ENCODE results near the gene CFAP77. TPM values are rescaled to one million over a fixed set of nuclear protein-coding genes. Genes with fewer than 3 reads are reported as not detected.

The CFAP77 gene
- polyA plus RNA-seq, 1 of the 3 experiments (the other 2 are of a cell fraction), result 1.1 TPM

GRCh38 chr9:132577119-132577518, 167.1 kb downstream of the CFAP77 start:
- POLR2A ChIA-PET, result interaction anchor here (0.6 kb wide), 1 partner anchor 203 kb away, joined by 4 read pairs; no protein-coding TSS in a partner anchor
- Histone ChIP-seq H3F3A (replicated peaks; ENCODE audit: insufficient read depth) (no peaks in the 10 kb centered on the region), H3K9me2 (no peaks in the 10 kb centered on the region), H2AFZ (ENCODE audit: low read depth) (no peak overlapping the region), H3K27me3 (ENCODE audit: insufficient read depth) (peaks cover 51% of the 10 kb centered on the region), H3K4me1 (ENCODE audit: control insufficient read depth in 1 of 2, insufficient read depth in 2 of 2, low read depth in 1 of 2, low read length in 1 of 2) (peaks cover 3 to 4% of the 10 kb centered on the region in 2 experiments; a peak in 1 of 4 replicates), H4K20me1 (ENCODE audit: insufficient read depth) (peaks cover 9% of the 10 kb centered on the region; the same call in 1 of the 2 replicates), H3K79me2 (ENCODE audit: insufficient read depth) (no peaks in the 10 kb centered on the region), H3K27ac (ENCODE audit: low read depth in 2 of 2, low read length in 1 of 2) (no peak overlapping the region), H3K9ac (no peak overlapping the region), H3K36me3 (replicated peaks in 1 of 2; ENCODE audit: control insufficient read depth in 1 of 2, insufficient read depth in 2 of 2, low read length in 1 of 2) (no peaks in the 10 kb centered on the region), H3K4me3 (ENCODE audit: low read depth in 2 of 2, low read length in 1 of 2) (no peak overlapping the region), H3K4me2 (no peak overlapping the region), H3K9me3 (no peaks in the 10 kb centered on the region)
- CTCF ChIA-PET, result interaction anchor here (1.6 to 3.2 kb wide), 3 partner anchors 10 to 222 kb away, joined by 4 to 42 read pairs (median 20); no protein-coding TSS in a partner anchor
- no peak for DNase-seq
- no peak for TF ChIP-seq MXI1 (IDR thresholded peaks at IDR 0.05; ENCODE audit: low read depth, low read length)
- TF ChIP-seq POLR2AphosphoS5 (IDR thresholded peaks at IDR 0.05; ENCODE audit: low read depth, low read length), result no peak
- no peak for TF ChIP-seq TEAD4 (IDR thresholded peaks at IDR 0.05; ENCODE audit: borderline replicate concordance, insufficient read depth)
- TF ChIP-seq ELF1 (IDR thresholded peaks at IDR 0.05), result no peak
- no peak for TF ChIP-seq NFIC (IDR thresholded peaks at IDR 0.05; ENCODE audit: borderline replicate concordance)
- no peak for TF ChIP-seq CHD2 (IDR thresholded peaks at IDR 0.05; ENCODE audit: low read length, partially characterized antibody)
- no peak for TF ChIP-seq RCOR1 (IDR thresholded peaks at IDR 0.05; ENCODE audit: low read length)
- no peak for TF ChIP-seq PBX3 (IDR thresholded peaks at IDR 0.05)
- no peak for TF ChIP-seq FOXJ3 (CRISPR knock-in tag; IDR thresholded peaks at IDR 0.05)
- no peak for TF ChIP-seq SIN3A (IDR thresholded peaks at IDR 0.05; ENCODE audit: borderline replicate concordance, low read depth, low read length)
- no peak for TF ChIP-seq CTCF (IDR thresholded peaks at IDR 0.05)
- TF ChIP-seq RXRA (IDR thresholded peaks at IDR 0.05; ENCODE audit: borderline replicate concordance, low read depth), result no peak
- no peak for TF ChIP-seq RFX5 (IDR thresholded peaks at IDR 0.05; ENCODE audit: low read length)
- TF ChIP-seq FOSL2 (IDR thresholded peaks at IDR 0.05; ENCODE audit: borderline replicate concordance, low read depth), result no peak
- no peak for TF ChIP-seq ZBTB33 (IDR thresholded peaks at IDR 0.05; ENCODE audit: borderline replicate concordance, low read depth)
- no peak for TF ChIP-seq TCF12 (IDR thresholded peaks at IDR 0.05)
